ENCODE results near the gene TBCEL. TPM values are rescaled to one million over a fixed set of nuclear protein-coding genes. Genes with fewer than 3 reads are reported as not detected.
A peak's percentile ranks its signal among the peaks of the same experiment; 100 is the strongest.
"Not testable (repeated sequence)": the region's sequence is repeated elsewhere in the genome, so short reads cannot be mapped to it uniquely, and the experiment has no call there.

The TBCEL gene
- total RNA-seq, 1 donor from 2014 or later = 36.5 TPM

GRCh38 chr11:121006922-121007321 lies 17.0 kb upstream of the TBCEL start:
- H3K9me3 Mint-ChIP-seq (ENCODE audit: unreplicated experiment) = no peaks in the 10 kb centered on the region
- H3K4me3 Mint-ChIP-seq (ENCODE audit: unreplicated experiment) = no peak overlapping the region
- DNase-seq = no peak
- no peaks in the 10 kb centered on the region for H3K36me3 Mint-ChIP-seq (ENCODE audit: unreplicated experiment)
- TF ChIP-seq CTCF (IDR thresholded peaks at IDR 0.05; ENCODE audit: partially characterized antibody, unreplicated experiment) = no peak
- no peaks in the 10 kb centered on the region for H3K27me3 Mint-ChIP-seq (ENCODE audit: unreplicated experiment)
- H3K27ac Mint-ChIP-seq (ENCODE audit: unreplicated experiment) = no peak overlapping the region
- peaks cover 5% of the 10 kb centered on the region for H3K4me1 Mint-ChIP-seq (ENCODE audit: low read depth, unreplicated experiment)

- H3K36me3 Mint-ChIP-seq (ENCODE audit: unreplicated experiment) = no peaks in the 10 kb centered on the region
- no peak overlapping the region for H3K4me3 Mint-ChIP-seq (ENCODE audit: unreplicated experiment)
- no peak overlapping the region for H3K27ac Mint-ChIP-seq (ENCODE audit: unreplicated experiment)
- TF ChIP-seq CTCF (IDR thresholded peaks at IDR 0.05; ENCODE audit: partially characterized antibody, unreplicated experiment) = no peak
- H3K9me3 Mint-ChIP-seq (ENCODE audit: unreplicated experiment) = no peaks in the 10 kb centered on the region
- DNase-seq = no peak
- no peaks in the 10 kb centered on the region for H3K27me3 Mint-ChIP-seq (ENCODE audit: unreplicated experiment)
- no peaks in the 10 kb centered on the region for H3K4me1 Mint-ChIP-seq (ENCODE audit: low read depth, unreplicated experiment)
Observed at GRCh38 chr11:121008551-121008950, 15.4 kb upstream of the TBCEL start.

GRCh38 chr11:121012091-121012490 lies 11.8 kb upstream of the TBCEL start:
- H3K4me1 Mint-ChIP-seq (ENCODE audit: low read depth, unreplicated experiment) = no peaks in the 10 kb centered on the region
- no peaks in the 10 kb centered on the region for H3K36me3 Mint-ChIP-seq (ENCODE audit: unreplicated experiment)
- no peak for DNase-seq
- H3K4me3 Mint-ChIP-seq (ENCODE audit: unreplicated experiment) = no peak overlapping the region
- H3K27ac Mint-ChIP-seq (ENCODE audit: unreplicated experiment) = no peak overlapping the region
- TF ChIP-seq CTCF (IDR thresholded peaks at IDR 0.05; ENCODE audit: partially characterized antibody, unreplicated experiment) = no peak
- H3K27me3 Mint-ChIP-seq (ENCODE audit: unreplicated experiment) = no peaks in the 10 kb centered on the region
- no peaks in the 10 kb centered on the region for H3K9me3 Mint-ChIP-seq (ENCODE audit: unreplicated experiment)

GRCh38 chr11:121018746-121019145 lies 5.2 kb upstream of the TBCEL start:
- Mint-ChIP-seq H3K4me3 (ENCODE audit: unreplicated experiment) (peak overlapping the region; percentile 65), H3K36me3 (ENCODE audit: unreplicated experiment) (no peaks in the 10 kb centered on the region), H3K27me3 (ENCODE audit: unreplicated experiment) (peaks cover 6% of the 10 kb centered on the region), H3K27ac (ENCODE audit: unreplicated experiment) (peak overlapping the region; percentile 88), H3K9me3 (ENCODE audit: unreplicated experiment) (peaks cover 4% of the 10 kb centered on the region), H3K4me1 (ENCODE audit: low read depth, unreplicated experiment) (peaks cover 15% of the 10 kb centered on the region)
- DNase-seq = no peak
- no peak for TF ChIP-seq CTCF (IDR thresholded peaks at IDR 0.05; ENCODE audit: partially characterized antibody, unreplicated experiment)

GRCh38 chr11:121021718-121022117 lies 2.2 kb upstream of the TBCEL start:
- not testable (repeated sequence) for H3K36me3 Mint-ChIP-seq (ENCODE audit: unreplicated experiment); H3K4me3 Mint-ChIP-seq (ENCODE audit: unreplicated experiment); DNase-seq; H3K27me3 Mint-ChIP-seq (ENCODE audit: unreplicated experiment); H3K27ac Mint-ChIP-seq (ENCODE audit: unreplicated experiment); H3K9me3 Mint-ChIP-seq (ENCODE audit: unreplicated experiment)
- peaks cover 26% of the 10 kb centered on the region for H3K4me1 Mint-ChIP-seq (ENCODE audit: low read depth, unreplicated experiment)

- Mint-ChIP-seq H3K36me3 (ENCODE audit: unreplicated experiment) (no peaks in the 10 kb centered on the region), H3K27me3 (ENCODE audit: unreplicated experiment) (peaks cover 2% of the 10 kb centered on the region), H3K4me1 (ENCODE audit: low read depth, unreplicated experiment) (peaks cover 11% of the 10 kb centered on the region), H3K4me3 (ENCODE audit: unreplicated experiment) (peak overlapping the region; percentile 90), H3K9me3 (ENCODE audit: unreplicated experiment) (no peaks in the 10 kb centered on the region), H3K27ac (ENCODE audit: unreplicated experiment) (no peak overlapping the region)
- no peak for DNase-seq
- TF ChIP-seq CTCF (IDR thresholded peaks at IDR 0.05; ENCODE audit: partially characterized antibody, unreplicated experiment) = no peak
Observed at GRCh38 chr11:121024989-121025388, 1.1 kb downstream of the TBCEL start.
